Measurements from ENCODE around the gene CNTNAP5. TPM values are rescaled to one million over a fixed set of nuclear protein-coding genes. Genes with fewer than 3 reads are reported as not detected.

The CNTNAP5 gene
- total and polyA plus RNA-seq, 4 experiments from 2014 or later: not detected

- ChIA-PET CTCF (ENCODE audit: partially characterized antibody) (no interaction called here), POLR2A (ENCODE audit: partially characterized antibody) (no interaction called here)
- no peak for DNase-seq
- Histone ChIP-seq H3K27ac (ENCODE audit: low read depth, low read length) (no peak overlapping the region), H3K4me1 (ENCODE audit: insufficient read depth, low read length) (no peaks in the 10 kb centered on the region), H3K27me3 (ENCODE audit: insufficient read depth, low read length) (no peaks in the 10 kb centered on the region), H3K36me3 (ENCODE audit: insufficient read depth, low read length) (no peaks in the 10 kb centered on the region), H3K4me3 (ENCODE audit: low read length in 2 of 2) (no peak overlapping the region), H3K9me3 (ENCODE audit: control insufficient read depth in 1 of 2, low read length in 2 of 2) (no peaks in the 10 kb centered on the region)
- Mint-ChIP-seq H3K27ac (no peak overlapping the region), H3K4me3 (no peak overlapping the region), H3K4me1 (no peaks in the 10 kb centered on the region), H3K27me3 (no peaks in the 10 kb centered on the region), H3K36me3 (no peaks in the 10 kb centered on the region), H3K9me3 (peaks cover 3 to 15% (median 5%) of the 10 kb centered on the region in 8 donors)
- intact Hi-C loops (cut with micrococcal nuclease): no loop called here
Observed at GRCh38 chr2:124286089-124286783, 261.1 kb downstream of the CNTNAP5 start.

GRCh38 chr2:124289060-124289459 lies 264.0 kb downstream of the CNTNAP5 start:
- intact Hi-C loops (cut with micrococcal nuclease): no loop called here
- H3K4me1 ChIP-seq (ENCODE audit: insufficient read depth, low read length): no peaks in the 10 kb centered on the region
- H3K4me3 ChIP-seq (ENCODE audit: low read length in 2 of 2): no peak overlapping the region
- H3K27ac ChIP-seq (ENCODE audit: low read depth, low read length): no peak overlapping the region
- POLR2A ChIA-PET (ENCODE audit: partially characterized antibody): no interaction called here
- CTCF ChIA-PET (ENCODE audit: partially characterized antibody): no interaction called here
- Mint-ChIP-seq H3K27ac (no peak overlapping the region), H3K27me3 (no peaks in the 10 kb centered on the region), H3K9me3 (peaks cover 0 to 14% (median 7%) of the 10 kb centered on the region in 8 donors), H3K36me3 (no peaks in the 10 kb centered on the region), H3K4me3 (no peak overlapping the region), H3K4me1 (no peaks in the 10 kb centered on the region)
- no peak for DNase-seq
- H3K27me3 ChIP-seq (ENCODE audit: insufficient read depth, low read length): no peaks in the 10 kb centered on the region
- no peaks in the 10 kb centered on the region for H3K36me3 ChIP-seq (ENCODE audit: insufficient read depth, low read length)
- no peaks in the 10 kb centered on the region for H3K9me3 ChIP-seq (ENCODE audit: control insufficient read depth in 1 of 2, low read length in 2 of 2)

- Histone ChIP-seq H3K4me1 (ENCODE audit: insufficient read depth, low read length) (no peaks in the 10 kb centered on the region), H3K36me3 (ENCODE audit: insufficient read depth, low read length) (no peaks in the 10 kb centered on the region), H3K9me3 (ENCODE audit: control insufficient read depth in 1 of 2, low read length in 2 of 2) (no peaks in the 10 kb centered on the region), H3K27ac (ENCODE audit: low read depth, low read length) (no peak overlapping the region), H3K4me3 (ENCODE audit: low read length in 2 of 2) (no peak overlapping the region), H3K27me3 (ENCODE audit: insufficient read depth, low read length) (no peaks in the 10 kb centered on the region)
- ChIA-PET POLR2A (ENCODE audit: partially characterized antibody) (no interaction called here), CTCF (ENCODE audit: partially characterized antibody) (no interaction called here)
- DNase-seq: no peak
- Mint-ChIP-seq H3K4me3 (no peak overlapping the region), H3K36me3 (no peaks in the 10 kb centered on the region), H3K27ac (no peak overlapping the region), H3K27me3 (no peaks in the 10 kb centered on the region), H3K9me3 (peaks cover 0 to 17% (median 7%) of the 10 kb centered on the region in 8 donors), H3K4me1 (no peaks in the 10 kb centered on the region)
- intact Hi-C loops (cut with micrococcal nuclease): no loop called here
Observed at GRCh38 chr2:124289615-124290014, 264.5 kb downstream of the CNTNAP5 start.

- H3K9me3 ChIP-seq (ENCODE audit: control insufficient read depth in 1 of 2, low read length in 2 of 2): no peaks in the 10 kb centered on the region
- Mint-ChIP-seq H3K4me1 (no peaks in the 10 kb centered on the region), H3K27me3 (no peaks in the 10 kb centered on the region), H3K4me3 (no peak overlapping the region), H3K9me3 (peaks cover 0 to 29% (median 10%) of the 10 kb centered on the region in 8 donors), H3K27ac (no peak overlapping the region), H3K36me3 (peaks cover 0 to 4% of the 10 kb centered on the region in 2 donors)
- intact Hi-C loops (cut with micrococcal nuclease): no loop called here
- no peaks in the 10 kb centered on the region for H3K36me3 ChIP-seq (ENCODE audit: insufficient read depth, low read length)
- H3K27ac ChIP-seq (ENCODE audit: low read depth, low read length): no peak overlapping the region
- POLR2A ChIA-PET (ENCODE audit: partially characterized antibody): no interaction called here
- no peak for DNase-seq
- no peak overlapping the region for H3K4me3 ChIP-seq (ENCODE audit: low read length in 2 of 2)
- H3K4me1 ChIP-seq (ENCODE audit: insufficient read depth, low read length): no peaks in the 10 kb centered on the region
- no peaks in the 10 kb centered on the region for H3K27me3 ChIP-seq (ENCODE audit: insufficient read depth, low read length)
- CTCF ChIA-PET (ENCODE audit: partially characterized antibody): no interaction called here
Observed at GRCh38 chr2:124296470-124296869, 271.4 kb downstream of the CNTNAP5 start.

GRCh38 chr2:124301915-124302314 lies 276.8 kb downstream of the CNTNAP5 start:
- POLR2A ChIA-PET (ENCODE audit: partially characterized antibody): no interaction called here
- Histone ChIP-seq H3K36me3 (ENCODE audit: insufficient read depth, low read length) (no peaks in the 10 kb centered on the region), H3K4me3 (ENCODE audit: low read length in 2 of 2) (no peak overlapping the region), H3K4me1 (ENCODE audit: insufficient read depth, low read length) (no peaks in the 10 kb centered on the region), H3K27ac (ENCODE audit: low read depth, low read length) (no peak overlapping the region), H3K9me3 (ENCODE audit: control insufficient read depth in 1 of 2, low read length in 2 of 2) (no peaks in the 10 kb centered on the region), H3K27me3 (ENCODE audit: insufficient read depth, low read length) (no peaks in the 10 kb centered on the region)
- Mint-ChIP-seq H3K4me3 (no peak overlapping the region), H3K4me1 (no peaks in the 10 kb centered on the region), H3K36me3 (peaks cover 0 to 4% of the 10 kb centered on the region in 2 donors), H3K27me3 (no peaks in the 10 kb centered on the region), H3K27ac (no peak overlapping the region), H3K9me3 (peaks cover 2 to 27% (median 14%) of the 10 kb centered on the region in 8 donors)
- CTCF ChIA-PET (ENCODE audit: partially characterized antibody): no interaction called here
- no peak for DNase-seq
- intact Hi-C loops (cut with micrococcal nuclease): no loop called here

GRCh38 chr2:124308319-124309062 lies 283.4 kb downstream of the CNTNAP5 start:
- ChIA-PET POLR2A (ENCODE audit: partially characterized antibody) (no interaction called here), CTCF (ENCODE audit: partially characterized antibody) (no interaction called here)
- H3K36me3 Mint-ChIP-seq: no peaks in the 10 kb centered on the region
- Histone ChIP-seq H3K27ac (ENCODE audit: low read depth, low read length) (no peak overlapping the region), H3K4me3 (ENCODE audit: low read length in 2 of 2) (no peak overlapping the region), H3K4me1 (ENCODE audit: insufficient read depth, low read length) (no peaks in the 10 kb centered on the region), H3K27me3 (ENCODE audit: insufficient read depth, low read length) (no peaks in the 10 kb centered on the region), H3K36me3 (ENCODE audit: insufficient read depth, low read length) (no peaks in the 10 kb centered on the region), H3K9me3 (ENCODE audit: control insufficient read depth in 1 of 2, low read length in 2 of 2) (no peaks in the 10 kb centered on the region)
- peaks cover 2 to 15% (median 4%) of the 10 kb centered on the region in 8 donors for H3K9me3 Mint-ChIP-seq
- H3K4me3 Mint-ChIP-seq: no peak overlapping the region
- H3K27me3 Mint-ChIP-seq: no peaks in the 10 kb centered on the region
- DNase-seq: no peak
- no peak overlapping the region for H3K27ac Mint-ChIP-seq
- H3K4me1 Mint-ChIP-seq: no peaks in the 10 kb centered on the region
- intact Hi-C loops (cut with micrococcal nuclease): no loop called here

GRCh38 chr2:124309563-124310138 lies 284.6 kb downstream of the CNTNAP5 start:
- POLR2A ChIA-PET (ENCODE audit: partially characterized antibody): no interaction called here
- CTCF ChIA-PET (ENCODE audit: partially characterized antibody): no interaction called here

More at GRCh38 chr2:124309563-124310138, 284.6 kb downstream of the CNTNAP5 start:
- no peaks in the 10 kb centered on the region for H3K36me3 Mint-ChIP-seq
- no peaks in the 10 kb centered on the region for H3K9me3 ChIP-seq (ENCODE audit: control insufficient read depth in 1 of 2, low read length in 2 of 2)
- H3K4me3 Mint-ChIP-seq: no peak overlapping the region
- no peak for DNase-seq
- H3K4me1 ChIP-seq (ENCODE audit: insufficient read depth, low read length): no peaks in the 10 kb centered on the region
- intact Hi-C loops (cut with micrococcal nuclease): no loop called here
- H3K27ac ChIP-seq (ENCODE audit: low read depth, low read length): no peak overlapping the region
- no peak overlapping the region for H3K4me3 ChIP-seq (ENCODE audit: low read length in 2 of 2)
- H3K4me1 Mint-ChIP-seq: no peaks in the 10 kb centered on the region
- no peaks in the 10 kb centered on the region for H3K27me3 ChIP-seq (ENCODE audit: insufficient read depth, low read length)
- no peaks in the 10 kb centered on the region for H3K27me3 Mint-ChIP-seq
- H3K36me3 ChIP-seq (ENCODE audit: insufficient read depth, low read length): no peaks in the 10 kb centered on the region
- H3K9me3 Mint-ChIP-seq: peaks cover 2 to 15% (median 4%) of the 10 kb centered on the region in 8 donors
- H3K27ac Mint-ChIP-seq: no peak overlapping the region
